ENCODE results near the gene ZNF205. TPM values are rescaled to one million over a fixed set of nuclear protein-coding genes. Genes with fewer than 3 reads are reported as not detected.

The ZNF205 gene
- total RNA-seq, 1 experiment from 2014 or later, result 18.3 TPM

GRCh38 chr16:3155972-3156371 lies 43.6 kb downstream of the ZNF205 start:
- H3K9me3 ChIP-seq (ENCODE audit: control insufficient read depth, insufficient read depth, low read depth, low read length), result no peaks in the 10 kb centered on the region
- no peak for ATAC-seq
- BruUV-seq (replicated peaks), result no TSS peak
- in situ Hi-C loops (cut with HindIII; ENCODE audit: low pct_unique_long_range_greater_than_20kb, low sequenced_read_pairs), result no loop called here
- H3K27me3 ChIP-seq (ENCODE audit: control insufficient read depth, insufficient read depth, low read length), result no peaks in the 10 kb centered on the region
- intact Hi-C loops (cut with micrococcal nuclease; ENCODE audit: unreplicated experiment), result no loop called here
- H3K27ac ChIP-seq (ENCODE audit: low read length), result no peak overlapping the region
- 0 out of 2 replicates have a peak, but pooled peaks cover 3% of the 10 kb centered on the region for H3K4me1 ChIP-seq (ENCODE audit: control insufficient read depth, insufficient read depth, low read length)
- ChIA-PET CTCF (no interaction called here), POLR2A (no interaction called here)
- no peak overlapping the region for H3K4me3 ChIP-seq (ENCODE audit: low read depth in 2 of 2, low read length in 2 of 2)
- no peak for DNase-seq (ENCODE audit: low read depth, low spot score)
- no peak for TF ChIP-seq REST (IDR thresholded peaks at IDR 0.05; ENCODE audit: insufficient read depth in 1 of 2, low read depth in 2 of 2, low read length in 1 of 2)
- TF ChIP-seq SIN3A (IDR thresholded peaks at IDR 0.05; ENCODE audit: borderline replicate concordance, insufficient read depth, low read depth, low read length), result no peak
- no peak for TF ChIP-seq POLR2AphosphoS5 (IDR thresholded peaks at IDR 0.05; ENCODE audit: low read depth, low read length)
- no peak for TF ChIP-seq TCF7L2 (IDR thresholded peaks at IDR 0.05; ENCODE audit: low read depth, low read length)
- TF ChIP-seq CTCF (IDR thresholded peaks at IDR 0.05), result no peak
- no peaks in the 10 kb centered on the region for H3K36me3 ChIP-seq (ENCODE audit: control insufficient read depth, insufficient read depth, low read length)

- CTCF ChIA-PET, result interaction anchor here (0.5 to 0.9 kb wide), 3 partner anchors 9 to 848 kb away, joined by 3 to 11 read pairs (median 4); no protein-coding TSS in a partner anchor
- POLR2A ChIA-PET, result no interaction called here
- H3K27ac ChIP-seq (ENCODE audit: low read length), result peak overlapping the region; percentile 79
- H3K27me3 ChIP-seq (ENCODE audit: control insufficient read depth, insufficient read depth, low read length), result no peaks in the 10 kb centered on the region
- peak; percentile 99 for DNase-seq (ENCODE audit: low read depth, low spot score)
- H3K4me3 ChIP-seq (ENCODE audit: low read depth in 2 of 2, low read length in 2 of 2), result peak overlapping the region; percentile 76 to 84
- intact Hi-C loops (cut with micrococcal nuclease; ENCODE audit: unreplicated experiment), result no loop called here
- no TSS peak for BruUV-seq (replicated peaks)
- H3K4me1 ChIP-seq (ENCODE audit: control insufficient read depth, insufficient read depth, low read length), result 0 out of 2 replicates have a peak, but pooled peaks cover 3% of the 10 kb centered on the region
- ATAC-seq, result peak; percentile 52
- in situ Hi-C loops (cut with HindIII; ENCODE audit: low pct_unique_long_range_greater_than_20kb, low sequenced_read_pairs), result no loop called here
- H3K9me3 ChIP-seq (ENCODE audit: control insufficient read depth, insufficient read depth, low read depth, low read length), result no peaks in the 10 kb centered on the region
- H3K36me3 ChIP-seq (ENCODE audit: control insufficient read depth, insufficient read depth, low read length), result no peaks in the 10 kb centered on the region
- TF ChIP-seq SIN3A (IDR thresholded peaks at IDR 0.05; ENCODE audit: borderline replicate concordance, insufficient read depth, low read depth, low read length) (no peak), POLR2AphosphoS5 (IDR thresholded peaks at IDR 0.05; ENCODE audit: low read depth, low read length) (peak; percentile 53; the same call in 1 of the 2 replicates), REST (IDR thresholded peaks at IDR 0.05; ENCODE audit: insufficient read depth in 1 of 2, low read depth in 2 of 2, low read length in 1 of 2) (no peak)
Observed at GRCh38 chr16:3157229-3158025, 45.0 kb downstream of the ZNF205 start.
